Muscle layer of colon (tissue), 2 donors: ENCODE data around the gene ZNF888.
"Not testable (repeated sequence)": the region's sequence is repeated elsewhere in the genome, so short reads cannot be mapped to it uniquely, and the experiment has no call there.

Experiments
- H3K27ac ChIP-seq: one replicate; pipeline ENCODE4 v1.7.0; 2013; ENCODE audit warnings: low read depth, mild to moderate bottlenecking, low read length, moderate library complexity
- H3K27me3 ChIP-seq, 2 donors: one replicate each; pipeline ENCODE4 v1.7.0; 2013; ENCODE audit warnings: low read length in 2 of 2, mild to moderate bottlenecking in 2 of 2; ENCODE audit not compliant: insufficient read depth in 2 of 2, control insufficient read depth in 1 of 2
- H3K36me3 ChIP-seq: one replicate; pipeline ENCODE4 v1.7.0; 2013; ENCODE audit warnings: mild to moderate bottlenecking, low read length; ENCODE audit not compliant: insufficient read depth
- H3K4me1 ChIP-seq: one replicate; pipeline ENCODE4 v1.7.0; 2013; ENCODE audit warnings: mild to moderate bottlenecking, low read length; ENCODE audit not compliant: insufficient read depth
- H3K4me3 ChIP-seq, 2 donors: one replicate each; pipeline ENCODE4 v1.7.0; 2013; ENCODE audit warnings: low read length in 2 of 2, low read depth in 1 of 2, mild to moderate bottlenecking in 1 of 2, moderate library complexity in 1 of 2
- H3K9ac ChIP-seq: one replicate; pipeline ENCODE4 v1.7.0; 2013; ENCODE audit warnings: low read length
- H3K9me3 ChIP-seq: one replicate; pipeline ENCODE4 v1.7.0; 2013; ENCODE audit warnings: mild to moderate bottlenecking, low read length
- donor health status: abdominal sarcoma.
- donor health status: Adenocarcinoma of cecum.

ZNF888 gene

GRCh38 chr19:52856540-52857377 lies 66.5 kb downstream of the ZNF888 start:
- peak overlapping the region; percentile 68 to 83 for H3K4me3 ChIP-seq
- H3K27ac ChIP-seq: peak overlapping the region; percentile 58
- H3K4me1 ChIP-seq, H3K27me3 ChIP-seq, H3K36me3 ChIP-seq, H3K9ac ChIP-seq, H3K9me3 ChIP-seq: not testable (repeated sequence)
